Skeletal muscle satellite cell (primary cell): ENCODE results near the gene APOB.

Experiments
- H3K27me3 ChIP-seq: 2 replicates; pipeline ENCODE4 v1.7.0; 2013; ENCODE audit warnings: low read length; ENCODE audit not compliant: control insufficient read depth, insufficient read depth
- H3K36me3 ChIP-seq: 2 replicates; pipeline ENCODE4 v1.7.0; 2013; ENCODE audit warnings: mild to moderate bottlenecking, control low read depth, low read length; ENCODE audit not compliant: insufficient read depth
- H3K4me1 ChIP-seq: 2 replicates; pipeline ENCODE4 v1.7.0; 2013; ENCODE audit warnings: low read length; ENCODE audit not compliant: control insufficient read depth, insufficient read depth
- H3K4me2 ChIP-seq: 2 replicates; pipeline ENCODE4 v1.7.0; 2013; ENCODE audit warnings: mild to moderate bottlenecking, low read length
- H3K4me3 ChIP-seq: 2 replicates; pipeline ENCODE4 v1.7.0; 2013; ENCODE audit warnings: low read length
- H3K9ac ChIP-seq: 2 replicates; pipeline ENCODE4 v1.7.0; 2013; ENCODE audit warnings: mild to moderate bottlenecking, low read depth, low read length, moderate library complexity
- H3K9me3 ChIP-seq: replicated peaks from 2 replicates; pipeline ENCODE4 v1.7.0; 2013; ENCODE audit warnings: mild to moderate bottlenecking, control low read depth, low read length

Gene APOB

DNA sequence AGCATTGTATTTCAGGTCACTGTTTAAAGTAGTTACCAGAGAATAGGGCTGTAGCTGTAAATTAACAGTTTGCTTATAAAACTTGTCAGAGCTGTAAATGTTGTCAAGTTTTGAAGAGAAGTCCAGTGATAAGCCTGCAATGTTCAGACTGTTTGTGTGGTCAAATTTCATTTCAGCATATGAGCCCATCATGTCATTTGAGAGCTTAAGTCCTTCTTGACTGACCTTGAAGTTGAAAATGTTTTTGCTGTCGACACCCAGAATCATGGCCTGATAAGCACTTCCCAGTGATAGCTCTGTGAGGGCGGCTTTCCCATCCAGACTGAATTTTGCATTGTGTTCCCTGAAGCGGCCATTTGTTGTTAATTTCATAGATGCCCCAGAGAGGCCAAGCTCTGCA lies 32.4 kb downstream of the APOB start:
- H3K27me3 ChIP-seq: no peaks in the 10 kb centered on the region
- no peak overlapping the region for H3K4me2 ChIP-seq
- H3K9ac ChIP-seq: no peak overlapping the region
- no peaks in the 10 kb centered on the region for H3K9me3 ChIP-seq
- no peak overlapping the region for H3K4me3 ChIP-seq
- H3K36me3 ChIP-seq: no peaks in the 10 kb centered on the region
- no peaks in the 10 kb centered on the region for H3K4me1 ChIP-seq

- Histone ChIP-seq H3K4me3 (no peak overlapping the region), H3K9ac (no peak overlapping the region), H3K4me2 (no peak overlapping the region), H3K36me3 (no peaks in the 10 kb centered on the region), H3K4me1 (no peaks in the 10 kb centered on the region), H3K27me3 (no peaks in the 10 kb centered on the region), H3K9me3 (no peaks in the 10 kb centered on the region)
Observed at GRCh38 chr2:21010813-21011439, 32.9 kb downstream of the APOB start.

GRCh38 chr2:21009662-21010225 lies 34.1 kb downstream of the APOB start:
- peaks cover 5% of the 10 kb centered on the region for H3K27me3 ChIP-seq
- no peak overlapping the region for H3K4me2 ChIP-seq
- H3K4me3 ChIP-seq: no peak overlapping the region
- H3K4me1 ChIP-seq: no peaks in the 10 kb centered on the region
- no peak overlapping the region for H3K9ac ChIP-seq
- no peaks in the 10 kb centered on the region for H3K36me3 ChIP-seq
- H3K9me3 ChIP-seq: no peaks in the 10 kb centered on the region

DNA sequence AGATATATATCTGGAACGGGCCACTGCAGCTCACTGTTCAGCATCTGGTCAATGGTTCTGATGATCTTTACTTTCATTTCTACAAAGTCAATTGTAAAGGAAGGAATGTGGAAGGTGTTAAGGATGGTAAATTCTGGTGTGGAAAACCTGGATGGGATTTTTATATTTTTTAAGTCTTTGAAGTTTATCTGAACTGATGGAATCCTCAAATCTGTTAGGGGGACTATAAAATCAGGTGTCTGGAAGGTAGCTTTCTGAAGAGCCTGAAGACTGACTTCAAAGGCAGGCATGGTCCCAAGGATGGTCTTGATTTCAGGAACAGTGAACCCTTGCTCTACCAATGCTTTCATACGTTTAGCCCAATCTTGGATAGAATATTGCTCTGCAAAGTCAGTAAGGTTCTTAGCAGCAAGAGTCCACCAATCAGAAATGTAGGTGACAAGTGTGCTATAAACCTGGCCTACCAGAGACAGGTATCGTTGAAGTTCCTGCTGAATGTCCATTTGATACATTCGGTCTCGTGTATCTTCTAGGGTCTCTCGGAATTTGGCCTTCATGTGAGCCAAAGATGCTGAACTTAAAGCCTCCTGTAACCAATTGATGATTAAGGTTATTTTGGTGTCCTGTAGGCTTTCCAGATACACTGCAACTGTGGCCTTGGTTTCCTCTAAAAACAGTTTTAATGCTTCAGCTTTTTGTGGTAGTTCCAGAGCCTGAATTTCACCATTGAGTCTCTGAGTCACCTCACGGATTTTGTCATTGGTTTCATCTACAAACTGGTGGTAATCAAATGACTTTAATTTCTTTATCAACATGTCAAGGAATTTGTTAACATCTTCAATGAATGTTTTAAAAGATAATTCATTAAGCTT lies 34.8 kb downstream of the APOB start:
- no peak overlapping the region for H3K9ac ChIP-seq
- H3K4me2 ChIP-seq: no peak overlapping the region
- peaks cover 5% of the 10 kb centered on the region for H3K27me3 ChIP-seq
- no peaks in the 10 kb centered on the region for H3K4me1 ChIP-seq
- H3K9me3 ChIP-seq: no peaks in the 10 kb centered on the region
- H3K4me3 ChIP-seq: no peak overlapping the region
- no peaks in the 10 kb centered on the region for H3K36me3 ChIP-seq

- Histone ChIP-seq H3K4me2 (no peak overlapping the region), H3K4me1 (no peaks in the 10 kb centered on the region), H3K27me3 (peaks cover 5% of the 10 kb centered on the region), H3K4me3 (no peak overlapping the region), H3K36me3 (no peaks in the 10 kb centered on the region), H3K9ac (no peak overlapping the region), H3K9me3 (no peaks in the 10 kb centered on the region)
Observed at GRCh38 chr2:21008014-21008789, 35.7 kb downstream of the APOB start.

DNA sequence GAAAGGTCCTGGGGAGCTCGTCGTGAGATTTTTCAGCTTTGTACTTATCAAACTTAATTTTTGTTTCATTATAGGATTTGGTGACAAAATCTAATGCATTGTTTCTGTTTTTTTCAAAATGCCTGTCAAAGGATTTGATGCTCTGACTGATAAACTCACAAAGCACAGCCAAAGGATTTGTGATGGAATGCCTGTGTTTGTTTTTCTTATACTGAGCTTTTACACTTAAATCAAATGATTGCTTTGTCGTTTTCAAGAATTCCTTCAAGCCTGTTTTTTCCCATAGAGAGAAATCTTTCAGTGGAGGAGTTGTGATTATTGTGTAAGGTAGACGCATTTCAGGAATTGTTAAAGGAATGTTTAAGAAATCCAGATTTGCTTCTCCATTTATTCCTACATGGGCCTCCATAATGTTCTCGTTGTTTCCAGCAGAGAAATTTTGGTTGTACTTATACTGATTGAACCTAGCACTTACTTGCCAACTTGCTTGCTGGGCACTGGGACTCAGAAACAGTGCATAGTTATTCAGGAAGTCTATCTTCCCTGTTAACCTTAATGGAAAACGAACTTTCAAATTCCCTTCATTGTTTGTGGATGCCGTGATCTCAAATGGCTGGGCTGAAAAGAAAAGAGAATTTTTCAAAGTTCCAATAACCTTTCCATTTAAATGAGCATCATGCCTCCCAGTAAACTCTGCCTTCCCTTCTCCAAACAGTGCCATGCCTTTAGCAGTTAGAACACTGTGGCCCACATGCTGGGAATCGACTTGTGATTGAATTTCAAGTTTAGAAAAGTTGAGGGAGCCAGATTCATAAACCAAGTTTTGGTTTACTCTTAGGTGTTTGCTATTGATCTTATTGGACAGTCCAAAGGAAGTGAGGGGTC lies 36.5 kb downstream of the APOB start:
- H3K36me3 ChIP-seq: no peaks in the 10 kb centered on the region

DNA sequence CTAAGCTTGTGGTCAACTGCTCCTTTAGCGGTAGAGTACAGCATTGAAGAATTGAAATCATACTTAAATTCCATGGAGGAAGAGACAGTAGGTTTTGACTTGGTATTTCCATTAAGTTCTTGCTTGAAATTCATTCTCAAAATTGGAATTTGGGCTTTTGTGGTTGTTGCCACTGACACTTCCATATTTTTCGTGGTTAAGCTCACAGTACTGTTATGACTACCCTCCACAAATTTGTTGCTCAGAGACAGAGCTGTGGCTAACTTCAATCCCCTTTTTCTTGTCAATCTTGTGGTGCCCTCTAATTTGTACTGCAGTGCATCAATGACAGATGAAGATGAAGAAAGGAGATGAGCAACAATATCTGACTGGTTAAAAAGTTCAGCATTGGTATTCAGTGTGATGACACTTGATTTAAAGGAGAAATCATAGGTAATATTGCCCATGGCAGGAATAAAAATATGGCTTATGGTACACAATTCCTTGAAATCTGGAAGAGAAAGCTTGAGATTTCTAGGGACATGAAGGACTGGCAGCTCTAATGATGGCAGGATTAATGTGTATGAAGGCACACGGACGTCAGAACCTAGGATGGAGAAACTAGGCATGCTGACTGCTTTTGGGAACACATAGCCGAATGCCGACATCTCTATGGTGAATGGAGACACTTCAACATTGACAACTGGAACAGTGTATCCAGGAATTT lies 37.3 kb downstream of the APOB start:
- Histone ChIP-seq H3K4me3 (no peak overlapping the region), H3K27me3 (peaks cover 5% of the 10 kb centered on the region), H3K4me1 (no peaks in the 10 kb centered on the region), H3K36me3 (no peaks in the 10 kb centered on the region), H3K9ac (no peak overlapping the region), H3K4me2 (no peak overlapping the region), H3K9me3 (no peaks in the 10 kb centered on the region)

More for the DNA sequence above, 36.5 kb downstream of the APOB start:
- Histone ChIP-seq H3K9ac (no peak overlapping the region), H3K4me2 (no peak overlapping the region), H3K4me1 (no peaks in the 10 kb centered on the region), H3K27me3 (peaks cover 5% of the 10 kb centered on the region), H3K9me3 (no peaks in the 10 kb centered on the region), H3K4me3 (no peak overlapping the region)

DNA sequence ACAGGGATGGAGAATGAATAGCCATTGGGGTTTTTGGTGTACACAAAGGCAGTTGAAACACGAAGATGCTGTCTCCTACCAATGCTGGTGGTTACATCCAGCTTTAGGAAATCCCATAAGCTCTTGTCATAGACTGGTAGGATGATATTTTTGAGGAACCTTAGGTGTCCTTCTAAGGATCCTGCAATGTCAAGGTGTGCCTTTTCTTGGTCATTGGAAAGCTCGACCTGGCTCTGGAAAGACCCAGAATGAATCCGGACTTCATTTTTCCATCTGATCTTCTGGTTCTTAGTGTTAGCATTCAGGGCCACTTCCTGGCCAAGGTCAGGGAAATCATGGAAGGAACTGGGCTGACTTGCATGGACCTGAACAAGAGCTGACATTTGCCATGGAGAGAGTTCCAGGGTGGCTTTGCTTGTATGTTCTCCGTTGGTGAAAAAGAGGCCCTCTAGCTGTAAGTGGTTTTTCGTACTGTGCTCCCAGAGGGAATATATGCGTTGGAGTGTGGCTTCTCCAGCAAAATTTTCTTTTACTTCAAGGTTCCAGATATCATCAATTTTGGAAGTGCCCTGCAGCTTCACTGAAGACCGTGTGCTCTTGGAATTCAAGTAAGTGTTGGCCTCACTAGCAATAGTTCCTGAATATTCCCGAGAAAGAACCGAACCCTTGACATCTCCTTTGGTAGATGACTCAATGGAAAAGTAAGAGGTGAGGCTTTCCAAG lies 38.0 kb downstream of the APOB start:
- Histone ChIP-seq H3K9ac (no peak overlapping the region), H3K4me2 (no peak overlapping the region), H3K9me3 (no peaks in the 10 kb centered on the region), H3K4me3 (no peak overlapping the region), H3K4me1 (no peaks in the 10 kb centered on the region), H3K27me3 (peaks cover 5% of the 10 kb centered on the region), H3K36me3 (no peaks in the 10 kb centered on the region)

DNA sequence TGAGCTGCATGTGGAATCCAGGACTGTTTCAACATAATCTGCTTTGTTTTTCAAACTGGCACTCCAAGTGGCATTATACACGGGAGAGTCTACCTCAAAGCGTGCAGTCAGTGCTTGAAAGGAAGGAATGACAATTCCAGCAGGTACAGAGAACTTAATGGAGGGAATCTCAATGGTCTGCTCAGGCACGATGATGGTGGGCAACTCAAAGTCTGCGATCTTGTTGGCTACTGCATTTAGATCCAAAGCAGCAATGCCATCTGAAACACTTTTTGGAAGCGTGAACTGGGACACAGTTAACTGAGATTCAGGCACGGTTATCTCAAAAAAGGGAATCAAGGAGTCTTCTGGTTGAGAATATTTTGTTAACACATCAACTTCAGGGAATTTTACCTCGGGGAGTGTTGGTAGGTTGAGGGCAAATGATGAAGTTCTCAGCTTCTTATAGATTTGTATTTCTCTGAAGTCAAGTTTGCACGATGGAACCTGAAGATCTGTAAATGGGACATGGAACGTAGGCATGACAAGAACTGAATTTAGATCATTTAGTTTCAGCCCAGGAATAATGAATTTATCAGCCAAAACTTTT lies 38.7 kb downstream of the APOB start:
- Histone ChIP-seq H3K4me3 (no peak overlapping the region), H3K36me3 (no peaks in the 10 kb centered on the region), H3K9me3 (no peaks in the 10 kb centered on the region), H3K4me1 (no peaks in the 10 kb centered on the region), H3K27me3 (peaks cover 5% of the 10 kb centered on the region), H3K9ac (no peak overlapping the region), H3K4me2 (no peak overlapping the region)

DNA sequence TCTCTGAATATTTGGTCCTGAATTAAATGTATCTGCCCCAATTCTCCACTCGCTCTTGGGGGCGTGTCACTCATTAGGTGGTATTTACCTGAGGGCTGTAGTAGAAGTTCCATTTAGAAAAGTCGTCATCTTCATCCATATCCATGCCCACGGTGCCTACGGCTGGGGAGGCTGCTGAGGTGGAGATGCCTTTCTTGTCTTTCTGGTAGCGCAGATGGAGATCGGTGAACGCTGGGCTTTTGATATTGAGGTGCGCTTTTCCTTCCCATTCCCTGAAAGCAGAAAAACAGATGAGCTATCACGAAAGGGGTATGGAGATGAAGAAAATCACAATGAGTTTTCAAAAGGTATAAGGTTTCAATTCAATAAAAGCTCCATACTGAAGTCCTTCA lies 39.7 kb downstream of the APOB start:
- no peaks in the 10 kb centered on the region for H3K9me3 ChIP-seq
- peaks cover 5% of the 10 kb centered on the region for H3K27me3 ChIP-seq
- no peak overlapping the region for H3K4me3 ChIP-seq
- H3K36me3 ChIP-seq: no peaks in the 10 kb centered on the region
- no peak overlapping the region for H3K4me2 ChIP-seq
- no peaks in the 10 kb centered on the region for H3K4me1 ChIP-seq
- H3K9ac ChIP-seq: no peak overlapping the region
